ENCODE results near the gene SCN8A. TPM values are rescaled to one million over a fixed set of nuclear protein-coding genes. Genes with fewer than 3 reads are reported as not detected.

Gene SCN8A
- total RNA-seq, 4 donors from 2014 or later = 0.08 to 0.62 (median 0.58) TPM

DNA sequence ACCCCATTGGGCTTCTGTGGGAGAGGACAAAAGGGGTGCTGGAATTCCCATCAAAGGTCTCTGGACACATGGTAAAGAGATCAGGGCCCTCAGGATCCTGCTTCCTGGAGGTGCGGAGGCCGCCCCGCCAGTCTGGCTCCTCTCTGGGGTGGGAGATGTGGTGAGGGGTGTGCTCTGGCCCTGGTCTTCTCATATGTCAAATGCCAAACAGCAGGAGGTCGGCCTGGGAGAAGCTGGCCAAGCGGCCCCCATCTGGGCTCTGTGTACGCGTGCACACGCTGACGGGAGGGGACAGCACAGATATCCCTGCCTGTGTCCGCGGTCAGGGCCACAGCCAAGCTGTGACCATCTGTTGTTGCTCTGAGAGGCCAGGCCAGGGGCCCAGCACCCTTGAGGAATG is 243.4 kb downstream of the SCN8A start:
- H3K4me3 ChIP-seq = no peak overlapping the region
- H3K4me1 ChIP-seq = no peaks in the 10 kb centered on the region
- WGBS = 92% methylated on average over 5 of the region's 11 CpGs
- no peak overlapping the region for H3K27ac ChIP-seq
- TF ChIP-seq POLR2A (IDR thresholded peaks at IDR 0.05) (no peak), EP300 (IDR thresholded peaks at IDR 0.05) (no peak), POLR2AphosphoS5 (IDR thresholded peaks at IDR 0.05) (no peak)
- H3K27me3 ChIP-seq = peaks cover 24% of the 10 kb centered on the region
- no peaks in the 10 kb centered on the region for H3K9me3 ChIP-seq
- H3K36me3 ChIP-seq = no peaks in the 10 kb centered on the region
- no peak for DNase-seq (ENCODE audit: low spot score in 2 of 2)

DNA sequence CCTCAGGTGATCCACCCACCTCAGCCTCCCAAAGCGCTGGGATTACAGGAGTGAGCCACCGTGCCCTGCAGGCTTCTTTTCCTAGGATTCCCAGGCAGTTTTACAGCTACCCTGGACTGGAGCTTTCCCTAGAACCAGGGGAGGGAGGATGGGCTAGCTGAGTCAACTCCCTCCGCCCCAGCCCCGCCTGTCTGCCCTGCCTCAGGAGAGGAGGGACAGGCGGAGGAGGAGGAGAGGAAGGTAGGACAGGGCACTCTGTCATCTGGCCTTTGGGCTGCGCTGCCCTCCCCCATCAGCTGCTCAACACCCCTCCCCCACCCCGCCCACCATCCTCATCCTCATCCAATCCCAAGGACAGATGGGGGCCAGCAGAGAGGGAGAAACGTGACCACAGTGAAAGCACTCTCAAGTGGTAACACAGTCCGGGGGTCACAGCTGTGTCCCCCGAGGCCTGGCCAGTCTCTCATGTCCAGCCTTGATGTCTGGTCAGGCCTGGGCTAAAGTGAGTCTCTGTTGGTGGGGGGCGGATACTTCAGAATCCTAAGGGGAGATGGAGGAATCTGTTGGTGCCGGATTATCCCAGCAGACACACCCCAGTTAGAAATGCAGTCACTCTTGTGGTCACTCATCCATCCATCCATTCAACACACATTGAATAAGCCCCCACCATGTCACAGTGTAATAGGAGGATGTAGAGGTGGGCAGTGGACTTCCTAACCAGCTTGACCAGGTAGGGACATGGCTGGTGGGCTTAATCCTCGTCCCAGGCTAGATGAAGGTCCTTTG is 245.2 kb downstream of the SCN8A start:
- Histone ChIP-seq H3K36me3 (no peaks in the 10 kb centered on the region), H3K4me1 (no peaks in the 10 kb centered on the region), H3K27ac (no peak overlapping the region), H3K27me3 (peaks cover 24% of the 10 kb centered on the region), H3K9me3 (no peaks in the 10 kb centered on the region), H3K4me3 (no peak overlapping the region)
- TF ChIP-seq, protein P1, sequence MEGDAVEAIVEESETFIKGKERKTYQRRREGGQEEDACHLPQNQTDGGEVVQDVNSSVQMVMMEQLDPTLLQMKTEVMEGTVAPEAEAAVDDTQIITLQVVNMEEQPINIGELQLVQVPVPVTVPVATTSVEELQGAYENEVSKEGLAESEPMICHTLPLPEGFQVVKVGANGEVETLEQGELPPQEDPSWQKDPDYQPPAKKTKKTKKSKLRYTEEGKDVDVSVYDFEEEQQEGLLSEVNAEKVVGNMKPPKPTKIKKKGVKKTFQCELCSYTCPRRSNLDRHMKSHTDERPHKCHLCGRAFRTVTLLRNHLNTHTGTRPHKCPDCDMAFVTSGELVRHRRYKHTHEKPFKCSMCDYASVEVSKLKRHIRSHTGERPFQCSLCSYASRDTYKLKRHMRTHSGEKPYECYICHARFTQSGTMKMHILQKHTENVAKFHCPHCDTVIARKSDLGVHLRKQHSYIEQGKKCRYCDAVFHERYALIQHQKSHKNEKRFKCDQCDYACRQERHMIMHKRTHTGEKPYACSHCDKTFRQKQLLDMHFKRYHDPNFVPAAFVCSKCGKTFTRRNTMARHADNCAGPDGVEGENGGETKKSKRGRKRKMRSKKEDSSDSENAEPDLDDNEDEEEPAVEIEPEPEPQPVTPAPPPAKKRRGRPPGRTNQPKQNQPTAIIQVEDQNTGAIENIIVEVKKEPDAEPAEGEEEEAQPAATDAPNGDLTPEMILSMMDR (IDR thresholded peaks at IDR 0.05) = no peak
- TF ChIP-seq POLR2AphosphoS5 (IDR thresholded peaks at IDR 0.05) (no peak), EP300 (IDR thresholded peaks at IDR 0.05) (no peak), POLR2A (IDR thresholded peaks at IDR 0.05) (no peak)
- 48% methylated on average over 8 of the region's 13 CpGs for WGBS
- no peak for DNase-seq (ENCODE audit: low spot score in 2 of 2)

DNA sequence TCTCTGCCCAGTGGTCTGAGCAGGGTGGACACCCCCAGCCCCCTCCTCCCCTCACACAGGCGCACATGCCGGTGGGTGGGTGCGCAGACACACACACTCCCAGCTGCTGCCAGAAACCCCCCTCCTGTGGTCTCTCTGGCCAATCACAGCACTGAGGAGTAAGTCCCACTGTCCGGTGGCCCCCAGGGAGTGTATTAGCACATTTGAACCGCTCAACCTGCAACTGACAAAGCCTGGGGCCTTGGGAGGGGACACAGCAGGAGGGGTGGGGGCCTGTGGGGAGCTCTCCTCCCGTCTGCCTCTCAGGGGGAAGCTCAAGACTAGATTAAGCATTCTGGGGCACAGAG is 245.8 kb downstream of the SCN8A start:
- TF ChIP-seq EP300 (IDR thresholded peaks at IDR 0.05) = no peak
- TF ChIP-seq POLR2A (IDR thresholded peaks at IDR 0.05) = no peak
- TF ChIP-seq POLR2AphosphoS5 (IDR thresholded peaks at IDR 0.05) = no peak
- TF ChIP-seq, protein P1 (IDR thresholded peaks at IDR 0.05) = no peak
- Histone ChIP-seq H3K27me3 (peaks cover 24% of the 10 kb centered on the region), H3K27ac (no peak overlapping the region), H3K4me1 (no peaks in the 10 kb centered on the region), H3K36me3 (no peaks in the 10 kb centered on the region), H3K4me3 (no peak overlapping the region), H3K9me3 (no peaks in the 10 kb centered on the region)
- no peak for DNase-seq (ENCODE audit: low spot score in 2 of 2)
- WGBS = 70% methylated on average over 2 of the region's 6 CpGs

DNA sequence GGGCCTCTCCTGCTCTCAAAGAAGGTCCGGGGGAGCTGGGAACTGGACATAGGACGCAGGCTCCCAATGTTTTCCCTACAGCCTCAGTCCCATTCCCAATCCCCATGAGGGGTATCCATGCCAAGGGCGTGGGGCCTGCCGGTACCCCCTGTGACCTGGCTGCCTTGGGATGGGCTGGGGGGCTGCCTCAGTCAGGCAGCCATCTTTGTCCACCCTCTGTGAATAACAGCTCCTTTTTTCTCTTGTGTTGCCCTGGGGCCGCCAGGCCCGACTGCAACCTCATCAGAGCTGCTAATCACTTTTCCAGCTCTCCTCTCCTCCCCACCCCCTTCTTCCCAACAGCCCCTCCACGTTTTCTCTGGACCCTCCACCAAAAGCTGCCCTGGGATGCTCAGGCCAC is 246.3 kb downstream of the SCN8A start:
- Histone ChIP-seq H3K9me3 (no peaks in the 10 kb centered on the region), H3K4me3 (no peak overlapping the region), H3K4me1 (no peaks in the 10 kb centered on the region), H3K36me3 (no peaks in the 10 kb centered on the region), H3K27ac (no peak overlapping the region), H3K27me3 (peaks cover 24% of the 10 kb centered on the region)
- TF ChIP-seq EP300 (IDR thresholded peaks at IDR 0.05) (no peak), POLR2AphosphoS5 (IDR thresholded peaks at IDR 0.05) (no peak), POLR2A (IDR thresholded peaks at IDR 0.05) (no peak)
- TF ChIP-seq, protein P1 (IDR thresholded peaks at IDR 0.05) = no peak
- WGBS = 71% methylated on average over 7 of the region's 7 CpGs
- no peak for DNase-seq (ENCODE audit: low spot score in 2 of 2)

DNA sequence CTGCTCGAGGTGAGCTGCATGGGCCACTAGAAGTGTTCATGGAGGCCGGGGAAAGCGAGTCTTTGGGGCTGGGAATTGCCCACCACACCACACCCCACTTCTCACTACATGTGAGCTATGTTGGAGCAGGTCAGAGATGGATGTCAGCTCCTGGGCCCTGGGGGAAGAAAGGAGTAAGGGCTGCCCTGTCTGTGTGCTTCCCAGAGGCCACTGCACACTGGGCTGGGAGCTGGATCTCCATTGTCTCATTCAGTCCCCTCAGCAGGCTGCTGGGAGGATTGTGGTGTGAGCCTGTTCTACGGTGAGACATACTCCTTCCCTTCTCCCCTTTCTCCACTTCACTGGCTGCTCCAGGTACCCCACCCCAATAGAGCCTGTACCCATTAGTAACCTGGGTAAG is 247.0 kb downstream of the SCN8A start:
- Histone ChIP-seq H3K36me3 (no peaks in the 10 kb centered on the region), H3K9me3 (no peaks in the 10 kb centered on the region), H3K4me1 (no peaks in the 10 kb centered on the region), H3K27me3 (peaks cover 23% of the 10 kb centered on the region), H3K4me3 (no peak overlapping the region), H3K27ac (no peak overlapping the region)
- TF ChIP-seq POLR2AphosphoS5 (IDR thresholded peaks at IDR 0.05) (no peak), POLR2A (IDR thresholded peaks at IDR 0.05) (no peak), EP300 (IDR thresholded peaks at IDR 0.05) (no peak)
- TF ChIP-seq, protein P1 (IDR thresholded peaks at IDR 0.05) = no peak
- DNase-seq (ENCODE audit: low spot score in 2 of 2) = no peak
- whole genome bisulfite sequencing = 74% methylated on average over 4 of the region's 4 CpGs
